HG02678 (cell line): ENCODE measurements around the gene STK10.

Experiments
- ATAC-seq: cut with Tn5 transposase; IDR thresholded peaks from one replicate; pipeline ENCODE4 v1.9.1; 2021; ENCODE audit warnings: mild to moderate bottlenecking, moderate library complexity; ENCODE audit not compliant: unreplicated experiment

Gene STK10

DNA sequence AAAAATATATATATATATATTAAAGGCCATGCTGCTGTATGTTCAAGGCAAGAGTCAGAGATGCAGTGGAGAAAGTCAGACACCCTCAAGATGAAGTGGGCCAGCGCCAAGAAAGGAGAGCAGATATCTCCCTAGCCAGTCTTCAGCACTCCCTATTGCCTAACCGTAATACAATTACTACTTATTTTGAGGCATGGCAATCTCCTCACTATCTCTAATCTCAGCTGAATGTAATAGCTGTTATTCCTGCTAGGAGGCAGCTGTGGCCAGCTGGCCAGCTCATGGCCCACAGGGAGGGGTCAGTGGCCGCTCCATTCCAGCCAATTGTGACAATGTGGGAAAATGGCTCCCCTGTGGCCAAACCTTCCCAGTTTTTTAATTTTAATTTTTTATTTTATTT, 94.1 kb downstream of the STK10 start:
- no peak for ATAC-seq

DNA sequence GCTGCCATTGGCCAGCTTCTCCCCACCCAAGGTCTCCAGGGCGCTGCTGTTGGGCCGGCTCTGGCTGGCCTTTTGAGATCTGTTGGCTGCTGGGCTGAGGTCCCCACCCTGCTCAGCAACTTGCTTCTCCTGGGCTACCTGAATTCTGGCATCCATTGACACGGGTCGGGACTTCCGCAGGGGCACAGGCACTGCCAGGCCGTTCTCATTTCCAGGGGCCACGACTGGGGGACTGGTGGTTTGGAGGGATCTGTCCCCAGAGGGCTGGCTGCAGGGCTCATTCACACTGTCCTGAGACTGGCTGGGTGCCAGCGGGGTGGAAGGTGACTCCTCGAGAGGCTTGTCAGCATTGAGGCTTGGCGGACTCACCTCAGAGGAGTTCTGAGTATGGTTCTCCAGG, 94.5 kb downstream of the STK10 start:
- no peak for ATAC-seq

DNA sequence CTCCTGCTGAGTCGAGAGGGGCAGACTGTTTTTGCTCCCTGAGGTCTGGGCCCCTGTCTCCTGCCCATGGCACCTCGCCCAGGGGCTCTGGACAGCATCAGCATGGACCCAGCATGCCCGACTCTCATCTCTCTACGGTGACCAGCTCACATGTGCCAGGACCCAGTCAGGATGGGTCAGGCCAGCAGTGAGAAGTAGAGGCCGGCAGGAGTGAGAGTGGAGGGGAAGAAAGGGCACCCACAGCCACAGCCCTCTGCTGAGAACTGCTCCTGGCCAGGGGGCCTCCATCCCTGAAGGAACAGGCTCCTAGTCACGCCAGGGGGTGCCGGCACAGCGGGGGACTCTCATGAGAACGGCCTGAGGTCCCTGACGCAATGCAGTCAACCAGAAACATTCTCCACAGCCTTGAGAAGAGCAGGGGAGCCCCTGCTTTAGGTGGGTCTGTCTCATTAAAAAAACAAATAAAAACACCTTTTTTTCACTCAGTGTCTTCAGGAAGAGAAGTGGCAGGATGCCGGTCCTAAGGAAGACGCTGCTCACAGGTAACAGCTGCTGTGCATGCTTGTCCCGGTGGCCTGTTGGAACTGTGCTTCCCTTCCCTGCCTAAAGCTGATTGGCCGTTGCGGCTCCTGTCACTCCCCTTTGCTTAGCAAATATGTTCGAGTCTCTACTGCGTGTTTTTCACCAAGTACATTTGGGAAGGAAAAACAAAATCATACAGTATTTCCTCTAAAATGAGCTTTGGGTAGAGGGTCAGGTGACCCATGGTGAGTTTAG, 95.9 kb downstream of the STK10 start:
- no peak for ATAC-seq

DNA sequence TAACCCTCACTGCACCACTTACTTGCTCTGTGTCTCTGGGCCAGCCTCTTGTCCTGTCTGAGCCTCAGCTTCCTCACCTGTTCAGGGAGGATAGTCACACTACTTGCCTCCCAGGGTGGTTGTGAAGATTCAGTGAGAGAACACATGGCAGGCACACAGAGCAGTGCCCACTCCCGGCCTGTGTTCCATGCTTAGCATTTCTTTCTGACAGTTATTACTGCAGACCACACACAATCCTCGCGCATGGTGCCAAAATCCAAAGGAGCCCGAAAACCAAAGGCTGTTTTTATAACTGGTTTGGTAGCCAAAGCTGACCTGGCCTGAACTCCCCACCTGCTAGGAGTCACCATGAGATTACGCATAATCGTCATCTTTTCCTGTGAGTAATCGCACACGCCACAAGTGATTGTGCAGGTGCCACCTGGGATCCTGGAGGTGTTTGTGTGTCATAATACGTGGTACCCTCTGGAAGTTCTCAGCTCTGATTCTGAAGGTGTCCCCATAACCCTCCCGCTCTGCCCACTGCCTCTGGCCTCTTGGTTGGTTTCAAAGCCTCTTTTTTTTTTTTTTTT, 97.0 kb downstream of the STK10 start:
- no peak for ATAC-seq

DNA sequence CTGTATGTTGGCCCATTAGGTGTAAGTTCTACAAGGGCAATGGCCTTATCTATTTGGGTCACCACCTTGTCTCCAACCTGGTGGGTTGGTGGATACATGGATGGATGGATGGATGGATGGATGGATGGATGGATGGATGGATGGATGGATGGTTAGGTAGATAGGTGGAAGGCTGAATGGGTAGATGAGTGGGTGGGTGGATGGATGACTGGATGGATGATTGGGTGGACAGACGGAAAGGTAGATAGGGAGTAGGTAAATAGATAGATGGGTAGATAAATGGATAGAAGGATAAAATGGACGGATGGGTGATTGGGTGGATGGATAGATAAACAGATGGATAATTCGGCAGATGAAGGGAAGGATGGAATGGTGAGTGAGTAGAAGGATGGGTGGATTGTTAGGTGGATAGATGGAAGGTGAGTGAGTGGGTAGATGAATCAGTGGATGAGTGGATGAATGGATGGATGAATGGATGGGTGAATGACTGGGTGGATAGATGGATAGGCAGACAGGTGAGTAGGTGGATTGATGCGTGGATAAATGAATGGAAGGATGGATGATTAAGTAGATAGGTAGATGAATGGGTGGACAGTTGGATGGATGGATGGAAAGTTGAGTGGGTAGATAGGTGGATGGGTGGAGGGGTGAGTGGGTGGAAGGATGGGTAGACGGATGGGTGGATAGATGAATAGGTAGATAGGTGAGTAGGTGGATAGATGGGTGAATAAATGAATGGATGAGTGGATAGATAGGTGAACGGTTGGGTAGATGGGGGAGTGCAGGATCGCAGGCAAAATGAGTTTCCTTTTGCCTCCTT, 98.5 kb downstream of the STK10 start:
- ATAC-seq = no peak

DNA sequence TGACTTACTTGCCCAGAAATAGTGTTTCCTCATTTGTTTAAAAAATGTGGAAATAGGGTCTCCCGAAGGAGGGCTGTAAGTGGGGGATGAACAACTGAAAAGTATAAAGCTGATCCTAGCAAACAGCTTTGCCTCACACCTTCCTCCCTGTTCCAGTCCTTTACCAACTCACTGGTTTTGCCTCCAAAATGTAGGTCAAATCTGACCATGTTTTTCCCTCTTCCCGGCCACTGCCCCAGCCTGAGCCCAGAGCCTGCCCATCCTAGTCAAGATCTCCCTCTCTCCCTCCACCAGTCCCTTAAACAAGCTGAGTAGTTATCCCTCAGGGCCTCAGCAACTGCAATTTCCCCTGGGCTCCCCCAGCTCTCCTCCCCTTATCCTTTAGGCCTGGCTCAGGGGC, 99.2 kb downstream of the STK10 start:
- ATAC-seq = no peak

DNA sequence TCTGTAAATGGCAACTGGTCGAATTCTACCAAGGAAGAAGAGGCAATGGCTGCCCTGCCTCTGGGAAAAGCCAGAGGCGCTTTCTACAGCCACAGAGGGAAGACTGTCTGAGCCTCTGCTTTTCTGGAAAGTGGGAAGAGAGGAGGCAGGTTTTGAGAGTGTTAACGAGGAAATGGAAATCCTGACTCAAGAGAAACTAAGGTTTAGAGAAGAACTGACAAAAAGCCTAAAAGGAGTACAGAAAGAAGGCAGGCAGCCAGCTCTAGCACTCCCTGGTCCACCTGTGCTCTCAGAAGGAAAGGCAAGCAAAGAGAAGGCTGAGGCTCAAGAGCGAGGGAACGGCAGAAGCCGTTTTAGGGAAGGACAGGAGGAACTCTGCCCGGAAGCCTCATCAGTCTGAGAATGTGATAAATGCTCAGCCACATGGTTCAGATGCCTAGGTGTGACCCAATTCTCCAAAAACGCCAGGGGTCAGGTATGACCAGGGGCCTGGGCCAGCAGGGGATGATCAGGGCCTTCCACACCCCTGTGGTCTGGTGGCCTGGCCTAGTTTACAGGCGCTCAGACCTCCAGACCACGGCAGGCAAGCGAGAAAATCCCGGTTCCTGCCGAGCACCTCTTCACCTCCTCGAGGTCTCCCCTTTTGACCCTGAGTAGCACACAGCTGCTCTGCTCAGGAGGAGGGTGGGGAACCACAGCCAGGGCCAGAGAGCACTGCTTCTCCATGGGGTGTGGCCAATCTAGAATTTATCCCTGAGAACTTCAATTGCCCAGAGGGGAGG, 101.6 kb downstream of the STK10 start:
- no peak for ATAC-seq

DNA sequence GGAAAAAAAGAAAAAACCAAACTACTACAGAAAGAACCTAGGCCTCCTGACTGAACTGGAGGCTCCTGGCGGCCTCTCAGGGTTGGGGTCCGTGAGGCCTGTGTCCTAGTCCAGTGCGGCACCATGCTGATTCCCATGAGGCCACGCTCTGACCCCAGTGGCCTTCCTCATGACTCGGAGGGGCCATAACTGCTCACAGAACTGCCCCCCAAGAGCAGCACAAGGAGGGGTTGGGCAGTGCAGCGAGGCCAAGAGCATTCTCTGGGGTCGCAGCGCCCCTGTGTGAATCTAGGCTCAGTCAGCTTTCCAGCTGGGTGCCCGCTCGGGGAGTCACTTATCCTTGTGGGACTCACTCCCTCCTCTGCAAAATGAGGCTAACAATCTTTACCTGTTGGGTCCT, 102.3 kb downstream of the STK10 start:
- no peak for ATAC-seq

DNA sequence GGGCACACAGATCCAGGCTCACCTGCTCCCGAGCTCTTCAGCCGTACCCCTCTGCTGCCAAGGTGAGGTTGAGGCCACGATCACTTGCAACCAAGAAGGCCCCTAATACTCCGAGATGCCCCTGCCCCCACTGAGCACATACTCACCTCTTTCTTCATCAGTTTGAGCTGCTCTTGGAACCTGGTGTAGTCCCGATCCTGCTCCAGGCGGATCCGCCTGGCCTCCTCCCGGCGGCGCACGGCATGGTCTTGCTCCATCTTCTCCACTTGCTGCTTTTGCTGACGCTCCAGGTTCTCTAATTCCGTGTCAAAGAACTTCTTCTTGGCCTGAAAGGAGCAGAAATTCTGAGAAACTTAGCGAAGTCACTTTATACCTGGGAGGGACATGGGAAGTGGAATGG, 105.8 kb downstream of the STK10 start:
- no peak for ATAC-seq

DNA sequence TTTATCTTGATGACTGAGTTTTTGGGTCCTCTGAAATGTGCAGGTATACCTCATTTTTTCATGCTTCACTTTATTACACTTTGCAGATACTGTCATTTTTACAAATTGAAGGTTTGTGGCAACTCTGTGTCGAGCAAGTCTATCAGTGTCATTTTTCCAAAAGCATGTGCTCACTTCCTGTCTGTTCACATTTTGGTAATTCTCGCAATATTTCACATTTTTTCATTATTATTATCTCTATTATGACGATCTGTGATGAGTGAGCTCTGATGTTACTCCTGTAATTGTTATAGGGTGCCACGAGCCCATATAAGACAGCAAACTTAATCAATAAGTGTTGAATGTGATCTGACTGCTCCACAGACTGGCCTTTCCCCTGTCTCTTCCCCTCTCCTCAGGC, 108.1 kb downstream of the STK10 start:
- no peak for ATAC-seq

DNA sequence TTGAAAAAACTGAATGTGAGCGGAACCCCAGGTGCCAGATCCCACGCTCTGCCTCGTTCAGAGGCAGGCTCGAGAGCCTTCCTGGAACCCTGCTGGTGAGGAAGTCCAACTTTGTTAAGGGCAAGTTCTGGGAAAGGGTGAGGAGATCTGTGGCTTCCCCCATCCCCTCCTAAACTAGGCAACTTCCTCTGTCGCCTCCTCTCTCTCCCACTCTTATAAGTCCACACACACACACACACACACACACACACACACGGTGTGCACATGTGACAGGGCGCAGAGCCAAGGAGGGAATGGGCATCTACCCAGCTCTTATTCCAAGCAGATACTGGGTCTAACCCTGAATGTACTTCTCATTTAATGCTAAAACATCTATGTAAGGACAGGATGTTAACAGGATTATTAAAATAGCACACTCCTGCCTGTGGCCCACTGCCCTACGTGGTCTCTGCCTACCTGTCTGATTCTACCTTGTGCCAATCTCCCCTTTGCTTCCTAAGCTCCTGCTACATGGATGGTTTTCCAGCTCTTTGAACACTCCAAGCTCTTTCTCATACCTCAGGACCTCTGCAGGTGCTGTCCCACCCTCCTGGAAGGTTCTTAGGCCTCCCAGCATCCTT, 109.2 kb downstream of the STK10 start:
- ATAC-seq = no peak

DNA sequence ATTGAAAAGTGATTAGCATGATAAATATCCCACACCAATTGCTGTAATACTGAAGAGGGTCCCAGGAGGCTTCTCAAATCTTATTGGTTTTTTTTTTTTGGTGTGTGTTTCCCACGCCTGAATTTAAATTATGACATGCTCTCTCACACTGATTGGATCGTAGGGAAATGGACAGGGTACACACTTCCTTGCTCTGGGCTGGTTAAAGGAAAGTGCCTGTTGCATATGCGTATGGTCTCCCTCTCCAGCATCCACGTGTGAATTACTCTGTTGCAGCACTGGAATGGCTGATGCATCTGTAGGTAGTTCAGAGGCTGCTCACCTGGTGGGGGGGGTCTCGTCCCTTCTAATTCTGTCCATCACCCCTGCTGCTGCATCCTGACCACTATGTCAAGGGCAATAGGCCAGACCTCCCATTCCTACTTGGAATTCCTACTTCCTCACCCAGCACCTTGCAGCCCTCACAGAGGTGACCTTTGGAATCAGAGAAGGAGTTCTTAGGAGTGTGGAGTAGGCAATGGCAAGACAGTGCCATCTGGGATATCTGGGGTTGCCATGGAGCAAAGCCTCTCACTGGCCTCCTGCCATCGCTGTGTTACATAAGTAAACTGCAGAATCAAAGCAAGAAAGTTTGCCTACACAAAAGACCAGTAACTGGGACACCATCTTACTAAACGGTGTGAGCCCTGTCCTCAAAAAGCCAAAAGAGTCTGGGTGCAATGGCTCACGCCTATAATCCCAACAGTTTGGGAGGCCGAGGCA, 110.2 kb downstream of the STK10 start:
- no peak for ATAC-seq

DNA sequence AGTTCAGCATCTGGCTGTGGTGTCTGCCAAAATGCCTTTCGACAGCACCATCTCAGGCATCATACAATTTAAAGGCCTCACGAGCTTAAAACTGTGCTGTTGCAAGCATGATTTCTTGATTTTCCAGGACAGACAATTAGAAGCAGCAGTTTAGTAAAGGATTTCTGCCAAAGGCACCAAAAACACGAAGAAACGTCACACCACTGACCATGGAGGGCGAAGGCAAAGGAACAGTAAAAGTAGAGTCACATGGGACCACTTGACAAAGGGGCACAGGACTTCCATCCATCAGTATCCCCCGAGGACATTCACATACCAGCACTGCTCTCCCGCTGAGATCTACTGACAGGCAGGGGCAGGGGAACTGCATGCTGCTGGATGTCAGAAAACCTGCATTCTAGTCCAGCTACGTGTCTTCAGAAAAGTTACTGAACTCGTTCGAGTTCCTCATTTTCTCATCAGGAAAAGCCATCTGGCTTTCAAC, 111.2 kb downstream of the STK10 start:
- no peak for ATAC-seq

DNA sequence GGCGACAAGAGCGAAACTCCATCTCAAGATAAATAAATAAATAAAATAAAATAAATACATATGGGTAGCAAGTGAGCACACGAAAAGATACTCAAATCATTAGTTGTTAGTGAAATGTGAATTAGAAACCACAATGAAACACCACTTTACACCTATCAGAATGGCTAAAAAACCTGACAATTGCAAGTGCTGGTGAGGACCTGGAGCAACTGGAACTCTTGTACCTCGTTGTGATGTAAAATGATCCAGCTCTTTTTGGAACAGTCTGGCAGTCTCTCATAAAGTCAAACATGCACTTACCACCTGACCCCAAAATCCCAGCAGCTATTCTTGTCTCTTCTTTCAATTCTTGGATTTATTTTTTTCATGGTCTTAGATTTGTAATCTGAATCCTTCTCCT, 112.4 kb downstream of the STK10 start:
- no peak for ATAC-seq

DNA sequence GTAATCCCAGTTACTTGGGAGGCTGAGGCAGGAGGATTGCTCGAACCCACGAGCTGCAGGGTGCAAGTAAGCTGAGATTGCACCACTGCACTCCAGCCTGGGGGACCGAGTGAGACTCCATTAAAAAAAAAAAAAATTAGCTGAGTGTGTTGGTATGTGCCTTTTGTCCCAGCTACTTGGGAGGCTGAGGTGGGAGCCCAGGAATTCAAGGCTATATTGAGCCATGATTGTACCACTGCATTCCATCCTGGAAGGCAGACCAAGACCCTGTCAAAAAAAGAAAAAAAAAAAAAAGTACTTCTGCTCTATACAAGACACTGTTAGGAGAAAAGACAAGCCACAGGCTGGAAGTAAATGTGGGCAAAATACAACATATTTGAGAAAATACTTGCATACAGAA, 113.1 kb downstream of the STK10 start:
- ATAC-seq = no peak

DNA sequence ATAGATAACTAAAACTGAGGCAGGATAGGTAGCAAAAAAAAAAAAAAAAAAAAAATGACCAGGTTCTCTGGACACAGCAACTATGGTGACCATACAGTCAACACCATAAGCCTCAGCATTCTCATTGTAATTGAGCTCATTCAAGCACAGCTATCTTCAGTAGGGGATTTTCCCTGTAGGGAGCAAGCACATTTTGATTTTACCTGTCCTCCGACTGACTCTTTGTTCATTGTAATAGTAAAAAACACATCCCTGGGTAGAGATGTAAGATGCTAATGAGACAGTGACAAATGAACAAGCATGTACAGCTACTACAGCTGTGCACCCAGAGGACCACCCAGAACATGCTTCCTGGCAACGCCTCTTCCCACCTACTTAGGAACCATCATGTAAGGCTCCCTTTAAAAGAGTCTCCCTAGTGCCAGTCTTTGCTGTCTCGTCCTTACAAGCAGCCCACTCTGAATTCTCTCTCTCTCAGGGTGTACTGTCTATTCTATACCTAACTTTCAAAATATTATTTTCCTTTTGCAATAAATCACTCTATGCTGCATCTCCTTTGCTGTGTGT, 116.6 kb downstream of the STK10 start:
- ATAC-seq = no peak

DNA sequence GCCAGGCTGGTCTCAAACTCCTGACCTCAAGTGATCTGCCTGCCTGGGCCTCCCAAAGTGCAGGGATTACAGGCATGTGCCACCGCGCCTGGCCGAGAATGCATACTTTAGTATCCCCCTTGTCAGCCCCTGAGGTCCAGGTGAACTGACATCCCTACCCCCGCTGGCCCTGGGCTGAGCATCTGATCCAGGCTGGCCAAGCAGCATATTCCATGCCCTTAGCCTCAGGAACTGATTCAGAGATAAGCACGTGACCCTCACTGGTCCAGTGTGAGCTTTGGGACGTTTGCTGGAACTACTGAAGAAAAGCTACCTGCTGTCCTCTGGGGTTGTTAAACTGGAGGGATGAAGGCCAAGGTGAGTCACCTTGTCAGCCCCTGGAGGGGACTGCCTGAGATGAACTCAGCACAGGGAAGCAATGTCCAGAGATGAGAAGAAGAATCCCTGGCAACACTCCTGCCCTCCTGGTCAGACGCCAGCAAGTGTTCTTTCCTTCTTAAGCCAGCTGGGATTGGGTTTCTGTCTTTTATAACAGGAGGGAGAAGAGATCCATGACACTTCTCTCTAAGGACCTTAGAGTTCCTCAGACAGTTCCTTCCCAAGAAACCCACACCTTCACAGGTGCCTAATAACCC, 122.5 kb downstream of the STK10 start:
- no peak for ATAC-seq

DNA sequence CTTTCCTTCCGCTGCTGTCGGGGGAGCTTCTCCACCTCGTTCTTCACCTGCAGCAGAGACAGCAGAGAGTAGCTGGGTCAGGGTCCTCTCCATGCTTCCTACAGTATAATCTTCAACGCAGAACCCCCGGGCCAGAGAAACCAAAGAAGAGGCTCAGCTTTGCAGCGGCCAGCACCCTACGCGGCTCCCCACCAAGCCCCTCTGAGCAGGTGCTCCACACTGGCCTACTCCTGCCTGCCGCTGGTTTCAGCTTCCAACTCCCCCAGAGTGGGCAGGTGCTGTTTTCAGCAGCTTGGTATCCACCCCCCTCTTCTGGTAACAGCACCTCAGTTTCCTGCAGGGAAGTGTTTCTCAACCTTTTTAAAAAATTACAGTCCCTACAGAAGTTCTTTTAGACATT, 123.3 kb downstream of the STK10 start:
- no peak for ATAC-seq

DNA sequence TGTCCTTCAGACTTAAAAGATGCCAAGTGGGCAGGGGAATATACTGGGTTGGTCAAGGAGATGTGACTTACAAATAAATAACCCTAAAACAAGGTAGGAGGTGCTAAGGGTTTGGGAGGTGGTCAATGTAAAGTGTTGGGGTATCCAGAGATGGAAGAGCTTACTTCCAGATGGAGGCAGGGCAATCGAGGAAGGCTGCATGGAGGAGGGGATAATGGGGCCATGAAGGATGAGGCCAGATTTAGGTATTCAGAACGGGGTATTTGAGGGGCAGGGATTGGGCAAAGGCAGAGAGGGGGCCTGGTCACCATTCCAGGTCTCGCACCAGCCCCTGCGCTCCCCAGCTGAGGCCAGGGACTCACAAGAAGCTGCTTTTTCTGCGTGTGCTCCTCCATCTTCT, 123.7 kb downstream of the STK10 start:
- no peak for ATAC-seq
